BLaER1 treated with 17β-estradiol and CSF1 and Interleukin-3, amounts not matched to agents 10 nM and 100 nM (cell line): ENCODE measurements around the gene TNFAIP2.
"Not testable (repeated sequence)": the region's sequence is repeated elsewhere in the genome, so short reads cannot be mapped to it uniquely, and the experiment has no call there.

Source experiments
- H3K27ac ChIP-seq, 11 experiments: shearing (Covaris generic); formaldehyde crosslinking; 2 replicates each; pipeline ENCODE4 v1.8.1; 2022
- H3K27me3 ChIP-seq, 11 experiments: shearing (Covaris generic); formaldehyde crosslinking; 2 replicates each; pipeline ENCODE4 v1.8.1; 2022
- H3K36me3 ChIP-seq, 11 experiments: shearing (Covaris generic); formaldehyde crosslinking; 2 replicates each; pipeline ENCODE4 v1.8.1; 2022
- H3K4me1 ChIP-seq, 10 experiments: shearing (Covaris generic); formaldehyde crosslinking; 2 replicates each; pipeline ENCODE4 v1.8.1; 2022
- H3K4me2 ChIP-seq, 11 experiments: shearing (Covaris generic); formaldehyde crosslinking; 2 replicates each; pipeline ENCODE4 v1.8.1; 2022
- H3K4me3 ChIP-seq, 10 experiments: shearing (Covaris generic); formaldehyde crosslinking; 2 replicates each; pipeline ENCODE4 v1.8.1; 2022
- H3K9ac ChIP-seq, 11 experiments: shearing (Covaris generic); formaldehyde crosslinking; 2 replicates each; pipeline ENCODE4 v1.8.1; 2022
- H3K9me3 ChIP-seq, 11 experiments: shearing (Covaris generic); formaldehyde crosslinking; replicated peaks in 1 of 11; 2 replicates each; pipeline ENCODE4 v1.8.1; 2022
- H4K20me1 ChIP-seq, 11 experiments: shearing (Covaris generic); formaldehyde crosslinking; 2 replicates each; pipeline ENCODE4 v1.8.1; 2022
- Cebpa-rat ChIP-seq, 11 experiments: shearing (Covaris generic); IDR thresholded peaks; 2 replicates each; pipeline ENCODE4 v1.8.1; 2022

Gene TNFAIP2

GRCh38 chr14:103109535-103110441, 13.5 kb upstream of the TNFAIP2 start:
- no peaks in the 10 kb centered on the region for H3K9me3 ChIP-seq
- H3K27me3 ChIP-seq: peaks cover 2 to 8% (median 3%) of the 10 kb centered on the region in 11 experiments
- no peaks in the 10 kb centered on the region for H3K36me3 ChIP-seq
- H3K4me2 ChIP-seq: peak overlapping the region; percentile 60 to 92 (median 81); a peak in 21 of 22 replicates
- peak overlapping the region in 7 of 11 experiments; percentile 11 to 63 (median 25); a peak in 9 of 22 replicates for H3K27ac ChIP-seq
- TF ChIP-seq Cebpa-rat (IDR thresholded peaks at IDR 0.05): no peak
- H3K9ac ChIP-seq: peak overlapping the region in 4 of 11 experiments; percentile 0 to 35 (median 26); a peak in 2 of 22 replicates
- H3K4me1 ChIP-seq: peaks cover 71 to 85% (median 82%) of the 10 kb centered on the region in 10 experiments
- H4K20me1 ChIP-seq: peaks cover 0 to 15% (median 0%) of the 10 kb centered on the region in 11 experiments; a peak in 6 of 22 replicates
- no peak overlapping the region for H3K4me3 ChIP-seq

GRCh38 chr14:103110681-103111231, 12.5 kb upstream of the TNFAIP2 start:
- TF ChIP-seq Cebpa-rat (IDR thresholded peaks at IDR 0.05): no peak
- Histone ChIP-seq H3K4me1 (peaks cover 72 to 87% (median 84%) of the 10 kb centered on the region in 10 experiments), H4K20me1 (peaks cover 0 to 9% (median 0%) of the 10 kb centered on the region in 11 experiments; a peak in 2 of 22 replicates), H3K36me3 (no peaks in the 10 kb centered on the region), H3K9me3 (no peaks in the 10 kb centered on the region), H3K4me2 (peak overlapping the region; percentile 76 to 92 (median 81)), H3K9ac (peak overlapping the region in 5 of 11 experiments; percentile 0 to 55 (median 34); a peak in 6 of 22 replicates), H3K4me3 (no peak overlapping the region), H3K27me3 (0 out of 22 replicates have a peak, but pooled peaks cover 0 to under 1% (median 0%) of the 10 kb centered on the region in 11 experiments), H3K27ac (peak overlapping the region in 6 of 11 experiments; percentile 15 to 63 (median 36); a peak in 7 of 22 replicates)

- Histone ChIP-seq H3K4me2 (peak overlapping the region; percentile 76 to 92 (median 81)), H3K36me3 (no peaks in the 10 kb centered on the region), H4K20me1 (peaks cover 0 to 6% (median 0%) of the 10 kb centered on the region in 11 experiments; a peak in 1 of 22 replicates), H3K4me1 (peaks cover 76 to 87% (median 84%) of the 10 kb centered on the region in 10 experiments), H3K4me3 (no peak overlapping the region), H3K27ac (peak overlapping the region in 6 of 11 experiments; percentile 30 to 63 (median 50); a peak in 8 of 22 replicates), H3K9ac (peak overlapping the region in 7 of 11 experiments; percentile 2 to 57 (median 49); a peak in 8 of 22 replicates), H3K9me3 (no peaks in the 10 kb centered on the region), H3K27me3 (no peaks in the 10 kb centered on the region)
- TF ChIP-seq Cebpa-rat (IDR thresholded peaks at IDR 0.05): no peak
Measured at GRCh38 chr14:103111232-103111868, 11.9 kb upstream of the TNFAIP2 start.

- peak overlapping the region in 7 of 11 experiments; percentile 40 to 62 (median 49); a peak in 13 of 22 replicates for H3K27ac ChIP-seq
- no peaks in the 10 kb centered on the region for H4K20me1 ChIP-seq
- no peaks in the 10 kb centered on the region for H3K27me3 ChIP-seq
- H3K9ac ChIP-seq: peak overlapping the region in 7 of 11 experiments; percentile 2 to 57 (median 46); a peak in 11 of 22 replicates
- peak overlapping the region; percentile 76 to 92 (median 81) for H3K4me2 ChIP-seq
- no peak overlapping the region for H3K4me3 ChIP-seq
- H3K4me1 ChIP-seq: peaks cover 86 to 93% (median 91%) of the 10 kb centered on the region in 10 experiments
- H3K36me3 ChIP-seq: no peaks in the 10 kb centered on the region
- TF ChIP-seq Cebpa-rat (IDR thresholded peaks at IDR 0.05): no peak
- no peaks in the 10 kb centered on the region for H3K9me3 ChIP-seq
Measured at GRCh38 chr14:103112400-103113243, 10.6 kb upstream of the TNFAIP2 start.

GRCh38 chr14:103113303-103113702, 10.0 kb upstream of the TNFAIP2 start:
- no peaks in the 10 kb centered on the region for H3K9me3 ChIP-seq
- no peaks in the 10 kb centered on the region for H3K36me3 ChIP-seq
- H3K4me3 ChIP-seq: no peak overlapping the region
- no peaks in the 10 kb centered on the region for H3K27me3 ChIP-seq
- peak overlapping the region in 8 of 11 experiments; percentile 0 to 57 (median 36); a peak in 9 of 22 replicates for H3K9ac ChIP-seq
- H4K20me1 ChIP-seq: no peaks in the 10 kb centered on the region
- H3K4me2 ChIP-seq: peak overlapping the region; percentile 76 to 92 (median 81)
- TF ChIP-seq Cebpa-rat (IDR thresholded peaks at IDR 0.05): no peak
- H3K4me1 ChIP-seq: peaks cover 89 to 94% (median 93%) of the 10 kb centered on the region in 10 experiments
- H3K27ac ChIP-seq: peak overlapping the region in 8 of 11 experiments; percentile 39 to 62 (median 44); a peak in 14 of 22 replicates

DNA sequence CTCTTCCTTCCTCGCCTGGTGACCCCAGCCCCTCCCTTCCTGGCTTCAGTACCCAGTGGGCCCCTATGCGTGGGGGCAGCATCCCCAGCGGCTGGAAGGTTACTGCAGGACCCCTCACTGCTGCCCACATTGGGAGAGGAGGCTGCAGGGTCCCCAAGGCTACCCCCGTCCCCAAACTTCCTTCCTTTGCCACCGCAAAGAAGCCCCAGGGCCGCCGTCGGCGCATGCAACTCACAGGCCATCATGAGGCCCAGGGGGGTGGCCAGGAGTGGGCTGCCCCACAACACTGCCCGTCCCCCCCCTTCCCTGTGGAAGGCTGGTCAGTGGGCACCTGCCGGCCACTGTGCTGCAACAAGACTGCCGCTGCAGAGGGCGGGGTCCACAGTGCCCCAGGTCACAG, 9.5 kb upstream of the TNFAIP2 start:
- Histone ChIP-seq H3K27me3 (no peaks in the 10 kb centered on the region), H3K9me3 (no peaks in the 10 kb centered on the region), H3K4me2 (peak overlapping the region; percentile 76 to 92 (median 81)), H3K36me3 (no peaks in the 10 kb centered on the region), H3K4me1 (peaks cover 89 to 94% (median 93%) of the 10 kb centered on the region in 10 experiments), H3K27ac (peak overlapping the region in 8 of 11 experiments; percentile 39 to 62 (median 44); a peak in 16 of 22 replicates), H3K4me3 (no peak overlapping the region), H4K20me1 (no peaks in the 10 kb centered on the region), H3K9ac (peak overlapping the region in 8 of 11 experiments; percentile 0 to 56 (median 36); a peak in 9 of 22 replicates)
- TF ChIP-seq Cebpa-rat (IDR thresholded peaks at IDR 0.05): no peak

- peaks cover 95 to 100% (median 99%) of the 10 kb centered on the region in 10 experiments for H3K4me1 ChIP-seq
- H3K4me2 ChIP-seq: peak overlapping the region; percentile 76 to 92 (median 81)
- not testable (repeated sequence) for H4K20me1 ChIP-seq, H3K27me3 ChIP-seq, H3K36me3 ChIP-seq, H3K9me3 ChIP-seq
- peak overlapping the region in 5 of 11 experiments; percentile 8 to 39 (median 35); a peak in 6 of 22 replicates for H3K9ac ChIP-seq
- 0 out of 20 replicates have a peak overlapping the region, but pooled peaks of 1 of the 10 experiments have one; percentile 4 for H3K4me3 ChIP-seq
- peak overlapping the region in 8 of 11 experiments; percentile 7 to 62 (median 45); a peak in 12 of 22 replicates for H3K27ac ChIP-seq
Measured at GRCh38 chr14:103115086-103115679, 8.1 kb upstream of the TNFAIP2 start.
